Esophagus squamous epithelium (tissue), 5 donors: ENCODE data around the gene XK. TPM values are rescaled to one million over a fixed set of nuclear protein-coding genes. Genes with fewer than 3 reads are reported as not detected.
"Not testable (repeated sequence)": the region's sequence is repeated elsewhere in the genome, so short reads cannot be mapped to it uniquely, and the experiment has no call there.

Source experiments
- DNase-seq: peaks from one replicate; lab custom pipeline; 2025; lab: John Stamatoyannopoulos, UW
- H3K27ac ChIP-seq, 4 donors: fragments of 200-600 bp; sonication (generic); one replicate each; pipeline ENCODE4 v1.5.1; 2016 to 2019; ENCODE audit warnings: mild to moderate bottlenecking in 1 of 4
- H3K27me3 ChIP-seq, 4 donors: fragments of 200-600 bp; sonication (generic); 1 replicate in 3 of 4; 2 replicates in 1 of 4; pipeline versions ENCODE4 v1.5.1 to v1.6.0; 2017 to 2021; ENCODE audit warnings: antibody characterized with exemption in 1 of 4
- H3K36me3 ChIP-seq, 3 donors: fragments of 200-600 bp; sonication (generic); one replicate each; pipeline ENCODE4 v1.5.1; 2016 to 2019
- H3K4me1 ChIP-seq, 3 donors: fragments of 200-600 bp; sonication (generic); one replicate each; pipeline ENCODE4 v1.5.1; 2017 to 2019
- H3K4me3 ChIP-seq, 4 donors: fragments of 200-600 bp; sonication (generic); 1 replicate in 3 of 4; 2 replicates in 1 of 4; pipeline ENCODE4 v1.5.1; 2016 to 2019; ENCODE audit warnings: mild to moderate bottlenecking in 2 of 4, moderate library complexity in 1 of 4
- H3K9me3 ChIP-seq, 3 donors: fragments of 200-600 bp; sonication (generic); one replicate each; pipeline ENCODE4 v1.5.1; 2016 to 2019
- POLR2A ChIP-seq, 4 donors: fragments of 450-650 bp; IDR thresholded peaks; one replicate each; pipeline ENCODE4 v1.6.1; 2017; ENCODE audit warnings: antibody characterized with exemption in 4 of 4, mild to moderate bottlenecking in 4 of 4, moderate library complexity in 3 of 4
- WGBS, 2 donors: methylation state at CpG; one replicate each; pipeline ENCODE4 v1.1.5; 2018; 5-methylcytosine and 5-hydroxymethylcytosine counted together
- intact Hi-C: fragments of 100-400 bp; cut with DNase I; formaldehyde crosslinking; loops from one replicate; pipeline ENCODE4 v1.15.0; 2022
- total RNA-seq, 4 donors: library from RNA; depleted of rRNA; stranded (reverse); fragments of >200 nt; gene quantifications; one replicate each; pipeline ENCODE4 v1.1.0, GENCODE V29; 2016
- TF ChIP-seq, protein P1 (sequence below), 6 experiments: fragments of 450-650 bp in 4 of 6; fragments of 200-600 bp in 2 of 6; sonication (generic) in 2 of 6; IDR thresholded peaks; one replicate each; pipeline ENCODE4 v1.5.1; 2016 to 2019; ENCODE audit warnings: antibody characterized with exemption in 6 of 6, mild to moderate bottlenecking in 4 of 6, moderate library complexity in 4 of 6
- donor health status: DM: yes; HTN: yes; CAD: no.

XK gene
- total RNA-seq, 4 donors from 2014 or later = 2.2 to 3.1 (median 2.7) TPM

DNA sequence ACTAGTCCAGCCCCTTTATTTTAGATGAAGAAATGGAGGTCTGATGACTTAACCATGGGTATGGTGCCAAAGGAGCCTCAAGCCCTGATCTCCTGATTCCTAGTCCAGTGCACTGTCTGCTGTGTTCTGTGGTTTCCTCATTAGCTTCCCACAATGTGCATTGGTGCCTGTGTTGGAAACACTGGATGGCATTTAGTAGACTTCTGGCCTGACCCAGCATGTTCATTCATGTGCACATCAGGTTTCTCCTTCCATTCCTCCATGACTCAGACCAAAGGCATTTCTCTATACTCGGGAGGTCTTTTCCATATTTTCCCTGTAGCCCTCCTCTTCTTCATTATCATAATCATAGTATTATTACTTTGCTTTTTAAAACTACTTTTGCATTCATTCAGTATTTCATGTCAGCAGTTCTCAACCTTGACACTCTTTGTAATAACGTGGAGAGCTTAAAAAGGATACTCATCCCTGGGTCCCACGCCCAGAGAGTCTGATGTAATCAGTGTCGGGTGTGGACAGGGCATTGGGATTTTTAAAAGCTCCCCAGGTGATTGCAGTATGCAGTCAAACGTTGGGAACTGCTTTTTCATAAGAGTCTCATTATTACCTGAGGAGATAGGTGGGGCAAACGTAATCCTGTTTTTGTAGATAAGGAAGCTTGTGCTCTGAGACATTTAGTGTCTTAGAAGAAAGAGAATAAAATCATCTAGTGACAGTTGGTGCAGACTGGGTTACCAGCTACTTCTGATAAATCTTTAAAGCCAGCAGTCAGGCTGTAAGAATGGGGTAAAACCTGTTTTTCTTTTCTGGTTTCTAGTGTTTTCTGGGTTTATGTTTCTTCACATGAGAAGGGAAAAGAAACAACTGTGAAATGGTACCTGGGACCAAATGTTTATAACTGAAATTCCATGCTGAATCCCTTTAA lies 40.9 kb upstream of the XK start:
- no peak overlapping the region for H3K4me3 ChIP-seq
- no peaks in the 10 kb centered on the region for H3K36me3 ChIP-seq
- 29 to 35% methylated on average over 6 of the region's 6 CpGs for WGBS, 2 donors
- no peaks in the 10 kb centered on the region for H3K27me3 ChIP-seq
- H3K27ac ChIP-seq = peak overlapping the region; percentile 14 to 80 (median 56)
- no peak for TF ChIP-seq POLR2A (IDR thresholded peaks at IDR 0.05)
- TF ChIP-seq, protein P1, sequence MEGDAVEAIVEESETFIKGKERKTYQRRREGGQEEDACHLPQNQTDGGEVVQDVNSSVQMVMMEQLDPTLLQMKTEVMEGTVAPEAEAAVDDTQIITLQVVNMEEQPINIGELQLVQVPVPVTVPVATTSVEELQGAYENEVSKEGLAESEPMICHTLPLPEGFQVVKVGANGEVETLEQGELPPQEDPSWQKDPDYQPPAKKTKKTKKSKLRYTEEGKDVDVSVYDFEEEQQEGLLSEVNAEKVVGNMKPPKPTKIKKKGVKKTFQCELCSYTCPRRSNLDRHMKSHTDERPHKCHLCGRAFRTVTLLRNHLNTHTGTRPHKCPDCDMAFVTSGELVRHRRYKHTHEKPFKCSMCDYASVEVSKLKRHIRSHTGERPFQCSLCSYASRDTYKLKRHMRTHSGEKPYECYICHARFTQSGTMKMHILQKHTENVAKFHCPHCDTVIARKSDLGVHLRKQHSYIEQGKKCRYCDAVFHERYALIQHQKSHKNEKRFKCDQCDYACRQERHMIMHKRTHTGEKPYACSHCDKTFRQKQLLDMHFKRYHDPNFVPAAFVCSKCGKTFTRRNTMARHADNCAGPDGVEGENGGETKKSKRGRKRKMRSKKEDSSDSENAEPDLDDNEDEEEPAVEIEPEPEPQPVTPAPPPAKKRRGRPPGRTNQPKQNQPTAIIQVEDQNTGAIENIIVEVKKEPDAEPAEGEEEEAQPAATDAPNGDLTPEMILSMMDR (IDR thresholded peaks at IDR 0.05) = no peak
- intact Hi-C loops = no loop called here
- DNase-seq = no peak
- H3K4me1 ChIP-seq = peaks cover 0 to 22% (median 0%) of the 10 kb centered on the region in 3 donors
- no peaks in the 10 kb centered on the region for H3K9me3 ChIP-seq

DNA sequence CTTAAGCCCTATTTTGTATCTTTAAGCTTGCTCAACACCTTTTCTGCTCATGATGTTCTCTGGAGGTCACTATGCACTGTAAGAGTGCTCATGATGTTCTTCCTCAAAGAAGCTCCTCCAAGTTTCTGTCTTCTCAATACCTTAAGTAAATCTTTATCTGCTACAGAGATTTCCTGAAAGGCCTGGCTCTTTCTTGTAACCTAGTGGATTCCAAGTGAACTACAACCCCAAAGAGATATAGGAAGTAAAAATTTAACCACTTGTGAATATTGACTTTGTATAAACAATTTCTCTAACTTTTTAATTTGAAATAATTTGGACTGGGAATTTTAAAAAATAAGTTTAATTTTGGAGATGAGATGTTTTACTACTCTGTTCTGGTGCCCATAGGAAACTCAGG lies 39.3 kb upstream of the XK start:
- no peak for DNase-seq
- TF ChIP-seq, protein P1 (IDR thresholded peaks at IDR 0.05) = peak in 2 of 6 experiments; percentile 14 to 38
- no peak for TF ChIP-seq POLR2A (IDR thresholded peaks at IDR 0.05)
- Histone ChIP-seq H3K27ac (peak overlapping the region in 2 of 4 donors; percentile 59 to 80), H3K4me3 (no peak overlapping the region), H3K9me3 (no peaks in the 10 kb centered on the region), H3K27me3 (no peaks in the 10 kb centered on the region), H3K4me1 (peaks cover 0 to 22% (median 0%) of the 10 kb centered on the region in 3 donors), H3K36me3 (no peaks in the 10 kb centered on the region)
- intact Hi-C loops = no loop called here

DNA sequence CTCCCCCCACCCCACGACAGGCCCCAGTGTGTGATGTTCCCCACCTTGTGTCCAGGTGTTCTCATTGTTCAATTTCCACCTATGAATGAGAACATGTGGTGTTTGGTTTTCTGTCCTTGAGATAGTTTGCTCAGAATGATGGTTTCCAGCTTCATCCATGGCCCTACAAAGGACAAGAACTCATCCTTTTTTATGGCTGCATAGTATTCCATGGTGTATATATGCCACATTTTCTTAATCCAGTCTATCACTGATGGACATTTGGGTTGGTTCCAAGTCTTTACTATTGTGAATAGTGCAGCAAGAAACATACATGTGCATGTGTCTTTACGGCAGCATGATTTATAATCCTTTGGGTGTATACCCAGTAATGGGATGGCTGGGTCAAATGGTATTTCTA lies 34.7 kb upstream of the XK start:
- intact Hi-C loops, DNase-seq, H3K27ac ChIP-seq, H3K36me3 ChIP-seq, H3K4me3 ChIP-seq, H3K9me3 ChIP-seq, H3K27me3 ChIP-seq, H3K4me1 ChIP-seq: not testable (repeated sequence)
- 83 to 94% methylated on average over 1 to 2 of the region's 2 CpGs for WGBS, 2 donors

DNA sequence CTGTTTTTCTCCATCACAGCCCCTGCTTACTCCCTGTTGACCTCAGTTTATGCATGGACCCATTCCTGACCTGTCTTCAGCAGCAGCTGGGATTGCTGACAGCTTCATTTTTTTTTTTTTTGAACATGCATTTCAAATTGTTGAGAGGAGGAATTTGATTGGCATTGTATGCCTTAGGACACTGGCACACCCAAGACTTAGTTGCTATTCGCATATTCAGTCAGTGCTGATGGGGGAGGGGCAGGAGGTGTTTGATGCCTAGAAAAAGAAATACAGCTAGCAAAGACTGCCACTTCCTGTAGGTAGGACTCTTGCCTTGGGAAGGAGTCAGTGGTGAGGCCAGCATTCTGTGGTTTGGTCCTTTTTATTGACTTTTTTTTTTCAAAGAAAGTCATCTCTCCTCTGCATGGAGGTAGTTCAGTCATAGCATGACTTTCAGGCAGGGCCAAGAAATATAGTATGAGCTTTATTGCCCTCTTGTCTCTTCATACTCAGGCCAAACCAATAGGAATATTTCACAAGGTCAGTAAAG lies 33.6 kb upstream of the XK start:
- intact Hi-C loops = no loop called here
- Histone ChIP-seq H3K9me3 (no peaks in the 10 kb centered on the region), H3K27me3 (no peaks in the 10 kb centered on the region), H3K27ac (no peak overlapping the region), H3K4me1 (peaks cover 0 to 7% (median 0%) of the 10 kb centered on the region in 3 donors), H3K36me3 (no peaks in the 10 kb centered on the region), H3K4me3 (no peak overlapping the region)
- WGBS, 2 donors = 40 to 78% methylated on average over 1 of the region's 1 CpG
- TF ChIP-seq, protein P1 (IDR thresholded peaks at IDR 0.05) = no peak
- no peak for TF ChIP-seq POLR2A (IDR thresholded peaks at IDR 0.05)
- no peak for DNase-seq

DNA sequence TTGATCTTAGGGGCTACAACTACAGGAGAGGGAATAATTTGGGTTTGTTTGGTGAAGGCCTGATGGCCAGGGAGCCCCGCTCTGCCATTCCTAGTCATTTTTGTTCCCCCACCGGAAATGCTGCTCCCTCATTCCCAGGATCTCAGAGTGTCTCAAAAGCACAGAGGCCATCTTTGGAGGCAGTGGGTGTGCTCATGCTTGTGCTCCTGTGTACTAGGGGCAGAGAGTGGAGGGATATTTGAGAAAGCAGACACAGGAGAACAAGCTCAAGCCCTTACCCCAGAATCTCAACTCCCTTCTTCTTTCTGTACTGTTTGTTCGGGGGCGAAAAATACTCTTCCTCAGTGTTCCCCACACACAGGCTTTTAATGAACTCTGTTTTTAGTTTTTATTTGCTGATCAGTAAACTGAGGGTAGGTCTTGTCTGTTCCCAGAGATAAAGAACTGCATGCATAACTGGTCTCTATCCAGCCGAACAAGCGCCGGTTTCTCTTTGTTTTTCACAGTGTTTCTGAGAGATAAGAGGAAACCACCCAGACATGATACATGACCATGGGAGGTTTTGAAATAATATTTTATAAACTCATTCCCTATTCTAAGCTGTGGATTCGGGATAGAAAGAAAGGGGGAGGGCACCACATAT lies 32.9 kb upstream of the XK start:
- Histone ChIP-seq H3K4me1 (peaks cover 0 to 7% (median 0%) of the 10 kb centered on the region in 3 donors), H3K4me3 (no peak overlapping the region), H3K36me3 (no peaks in the 10 kb centered on the region), H3K27me3 (no peaks in the 10 kb centered on the region), H3K9me3 (no peaks in the 10 kb centered on the region), H3K27ac (no peak overlapping the region)
- no peak for TF ChIP-seq POLR2A (IDR thresholded peaks at IDR 0.05)
- no peak for DNase-seq
- WGBS, 2 donors = 80 to 87% methylated on average over 4 to 8 of the region's 8 CpGs
- intact Hi-C loops = no loop called here
